ENCODE results near the gene ZNF566. TPM values are rescaled to one million over a fixed set of nuclear protein-coding genes. Genes with fewer than 3 reads are reported as not detected.

Gene ZNF566
- total RNA-seq, 1 donor from 2014 or later = 8.3 TPM

Other genes with a start within 250 kb of the ZNF566 start
- gene ZFP14, start 110.4 kb downstream of the ZNF566 start, total RNA-seq = 3.2 TPM
- gene ZFP82, start 70.9 kb downstream of the ZNF566 start, total RNA-seq = 5.7 TPM
- gene ZNF260, start 38.7 kb upstream of the ZNF566 start, total RNA-seq = 6.7 TPM
- 17.3 TPM for gene ZNF529, start 83.7 kb upstream of the ZNF566 start, total RNA-seq
- gene ZNF382, start 115.8 kb upstream of the ZNF566 start, total RNA-seq = 20.4 TPM
- gene ZNF461, start 177.3 kb upstream of the ZNF566 start, total RNA-seq = 7.0 TPM
- 3.0 TPM for gene ZNF567, start 198.1 kb upstream of the ZNF566 start, total RNA-seq